K562 (cell line): ENCODE measurements around the gene VWA7. TPM values are rescaled to one million over a fixed set of nuclear protein-coding genes. Genes with fewer than 3 reads are reported as not detected.

ENCODE experiments used
- AFF1 ChIP-seq, 2 experiments: fragments of 450-650 bp; IDR thresholded peaks; 2 replicates each; pipeline ENCODE4 v1.6.1; 2018; ENCODE audit warnings: mild to moderate bottlenecking in 2 of 2, low read depth in 1 of 2; ENCODE audit not compliant: partially characterized antibody in 2 of 2
- GMEB1 ChIP-seq: fragments of 250-450 bp; sonication (Bioruptor Pico); IDR thresholded peaks from 2 replicates; pipeline ENCODE4 v1.4.0; 2020; ENCODE audit warnings: mild to moderate bottlenecking
- GTF2B ChIP-seq: IDR thresholded peaks from 2 replicates; pipeline ENCODE4 v1.6.1; 2011; ENCODE audit not compliant: insufficient read length; ENCODE audit errors: extremely low read depth
- HDAC8 ChIP-seq: fragments of 450-650 bp; IDR thresholded peaks from 2 replicates; pipeline ENCODE4 v1.6.1; 2016; ENCODE audit warnings: mild to moderate bottlenecking, missing genetic modification characterization, moderate library complexity, missing compliant biosample characterization
- MITF ChIP-seq: IDR thresholded peaks from 2 replicates; pipeline ENCODE4 v1.6.1; 2014; ENCODE audit warnings: antibody characterized with exemption
- MTF1 ChIP-seq: fragments of 250-450 bp; sonication (Bioruptor Pico); IDR thresholded peaks from 2 replicates; pipeline ENCODE4 v1.9.0; 2021; ENCODE audit warnings: moderate library complexity, mild to moderate bottlenecking, inconsistent platforms, borderline replicate concordance
- PPARD ChIP-seq: fragments of 250-450 bp; sonication (Bioruptor Pico); IDR thresholded peaks from 2 replicates; pipeline ENCODE4 v1.8.0; 2022; ENCODE audit warnings: inconsistent platforms, mild to moderate bottlenecking, moderate library complexity
- RBBP5 ChIP-seq: fragments of 200-600 bp; sonication (generic); IDR thresholded peaks from 2 replicates; pipeline ENCODE4 v1.6.1; 2012; ENCODE audit warnings: borderline replicate concordance, mild to moderate bottlenecking, low read length, control low read depth, inconsistent platforms; ENCODE audit not compliant: insufficient read depth, poor library complexity, severe bottlenecking
- SAP30 ChIP-seq: fragments of 200-600 bp; sonication (generic); IDR thresholded peaks from 2 replicates; pipeline ENCODE4 v1.6.1; 2012; ENCODE audit warnings: borderline replicate concordance, low read depth, mild to moderate bottlenecking, moderate library complexity, low read length, control low read depth, inconsistent platforms; ENCODE audit not compliant: insufficient read depth, poor library complexity, severe bottlenecking
- SP2 ChIP-seq: IDR thresholded peaks from 2 replicates; pipeline ENCODE4 v1.6.1; 2011; ENCODE audit warnings: mild to moderate bottlenecking, low read depth, low read length, moderate library complexity; ENCODE audit not compliant: poor library complexity, severe bottlenecking; ENCODE audit errors: extremely low read depth
- TEAD4 ChIP-seq, 2 experiments: sonication (generic) in 1 of 2; formaldehyde crosslinking in 1 of 2; IDR thresholded peaks; 2 replicates each; pipeline versions ENCODE4 v1.6.1 to v1.8.0; 2012 to 2022; ENCODE audit warnings: borderline replicate concordance in 1 of 2, inconsistent platforms in 1 of 2, low read length in 1 of 2, mild to moderate bottlenecking in 1 of 2, missing genetic modification reagents in 1 of 2
- ZNF174 ChIP-seq: fragments of 250-450 bp; sonication (Bioruptor Pico); IDR thresholded peaks from 2 replicates; pipeline ENCODE4 v1.4.0; 2020; ENCODE audit warnings: mild to moderate bottlenecking
- ZNF316 ChIP-seq: fragments of 450-650 bp; IDR thresholded peaks from 2 replicates; pipeline ENCODE4 v1.6.1; 2016
- ZNF639 ChIP-seq, 2 experiments: fragments of 200-800 bp in 1 of 2; sonication (Bioruptor generic) in 1 of 2; sonication (generic) in 1 of 2; formaldehyde crosslinking in 1 of 2; IDR thresholded peaks in 1 of 2; conservative IDR thresholded peaks in 1 of 2; 2 replicates each; pipeline versions ENCODE4 v1.5.0 to v1.6.1; 2016 to 2020; ENCODE audit warnings: missing compliant biosample characterization in 1 of 2, missing genetic modification characterization in 1 of 2, missing genetic modification reagents in 1 of 2
- ZNF699 ChIP-seq: fragments of 250-450 bp; sonication (Bioruptor Pico); IDR thresholded peaks from 2 replicates; pipeline ENCODE4 v1.8.0; 2021; ENCODE audit warnings: mild to moderate bottlenecking, moderate library complexity; ENCODE audit not compliant: insufficient replicate concordance
- polyA plus RNA-seq, 8 experiments: library from polyadenylated mRNA; depleted of rRNA in 4 of 8; stranded (reverse) in 5 of 8; unstranded in 3 of 8; fragments of >200 nt; fragmentation: Nextera tagmentation in 2 of 8; fragmentation: Illumina TruSeq in 1 of 8; extraction: Ambion mirVana in 2 of 8; extraction: Trizol in 1 of 8; gene quantifications; 2 replicates each; pipeline versions ENCODE4 v1.2.1 to v1.2.3, GENCODE V29; 2011 to 2014; ENCODE audit warnings: inconsistent platforms in 1 of 8, missing spikeins in 1 of 8
- total RNA-seq, 7 experiments: library from RNA; depleted of rRNA in 6 of 7; stranded (reverse); fragments of >200 nt in 6 of 7; fragmentation: Illumina TruSeq in 2 of 7; extraction: Trizol in 2 of 7; gene quantifications; 2 replicates each; pipeline versions ENCODE4 v1.2.1 to v1.2.3, GENCODE V29; 2011 to 2021; ENCODE audit warnings: low replicate concordance in 1 of 7

Gene VWA7
- total and polyA plus RNA-seq, 9 of the 15 experiments (the other 6 are each of a cell fraction or from before 2014, with no cell fraction given), result 0.18 to 2.9 (median 0.95) TPM

GRCh38 chr6:31734821-31735406, 42.2 kb downstream of the VWA7 start (continued):
- TF ChIP-seq TEAD4 (IDR thresholded peaks at IDR 0.05; ENCODE audit: low read length) (0 out of 2 replicates have a peak, but pooled peaks have one; percentile 5), TEAD4 (CRISPR knock-in tag; IDR thresholded peaks at IDR 0.05; ENCODE audit: borderline replicate concordance) (peak; percentile 45; the same call in 1 of the 2 replicates), HDAC8 (no peak), GTF2B (no peak), AFF1 (IDR thresholded peaks at IDR 0.05; ENCODE audit: low read depth in 1 of 2, partially characterized antibody in 2 of 2) (peak; percentile 62 to 72), ZNF639 (CRISPR knock-in tag; conservative IDR thresholded peaks at IDR 0.05 in 1 of 2, IDR thresholded peaks at IDR 0.05 in 1 of 2) (no peak), MTF1 (CRISPR knock-in tag) (0 out of 2 replicates have a peak, but pooled peaks have one; percentile 34), RBBP5 (peak; percentile 53), SAP30 (peak; percentile 56), SP2 (no peak), PPARD (CRISPR knock-in tag) (no peak), ZNF174 (CRISPR knock-in tag) (no peak), ZNF699 (CRISPR knock-in tag) (no peak), MITF (no peak), GMEB1 (no peak), ZNF316 (0 out of 2 replicates have a peak, but pooled peaks have one; percentile 25)
